Measurements from ENCODE around the gene TGFBR3. TPM values are rescaled to one million over a fixed set of nuclear protein-coding genes. Genes with fewer than 3 reads are reported as not detected.

Gene TGFBR3
- 13.6 and 18.4 TPM in 2 replicates for total RNA-seq

GRCh38 chr1:91885716-91886506 lies at the start of gene TGFBR3:
TGFBR3 (minus strand) TSS chr1:91886151; CDS start chr1:91861531, 24,620 bp downstream.

Other genes with a start within 250 kb of the TGFBR3 start
- gene BRDT, start 63.2 kb upstream of the TGFBR3 start, total RNA-seq, result not detected in 2 replicates
- 0.13 TPM in 1 of 2 replicates, not detected in the other for gene EPHX4, start 143.8 kb upstream of the TGFBR3 start, total RNA-seq
- gene SETSIP, start 189.3 kb upstream of the TGFBR3 start, total RNA-seq, result 0.13 TPM in 1 of 2 replicates, not detected in the other
- 2.1 and 6.9 TPM in 2 replicates for gene BTBD8, start 194.2 kb upstream of the TGFBR3 start, total RNA-seq